Activated CD8-positive, alpha-beta T cell treated with anti-CD3 and anti-CD28 coated beads for 36 hours (primary cell): Measurements from ENCODE around the gene TBC1D22A. TPM values are rescaled to one million over a fixed set of nuclear protein-coding genes. Genes with fewer than 3 reads are reported as not detected.

Source experiments
- ATAC-seq: fragments of 200-7000 bp; cut with Tn5 transposase; one replicate; pipeline ENCODE4 v1.10.0; 2021; ENCODE audit warnings: mild to moderate bottlenecking, moderate library complexity
- CTCF ChIA-PET: fragments of 350-600 bp; sonication (Branson Sonifier 250); formaldehyde crosslinking; loops from one replicate; lab custom pipeline; 2021; ENCODE audit warnings: antibody characterized with exemption; lab: Charles Lee
- POLR2A ChIA-PET: fragments of 350-600 bp; sonication (Branson Sonifier 250); formaldehyde crosslinking; loops from one replicate; lab custom pipeline; 2021; ENCODE audit warnings: antibody characterized with exemption; lab: Charles Lee
- DNase-seq: peaks from one replicate; pipeline ENCODE4 v3.0.0-alpha.2; 2020
- H3K27ac Mint-ChIP-seq: one replicate; pipeline ENCODE4 v1.8.0; 2021; ENCODE audit warnings: mild to moderate bottlenecking, mixed read lengths
- H3K27me3 Mint-ChIP-seq: one replicate; pipeline ENCODE4 v1.8.0; 2021; ENCODE audit warnings: mixed read lengths
- H3K36me3 Mint-ChIP-seq: one replicate; pipeline ENCODE4 v1.8.0; 2021; ENCODE audit warnings: low read depth, mixed read lengths
- H3K4me1 Mint-ChIP-seq: one replicate; pipeline ENCODE4 v1.8.0; 2021; ENCODE audit warnings: low read depth, mixed read lengths
- H3K4me3 Mint-ChIP-seq: one replicate; pipeline ENCODE4 v1.8.0; 2021; ENCODE audit warnings: mild to moderate bottlenecking, moderate library complexity, mixed read lengths
- H3K9me3 Mint-ChIP-seq: one replicate; pipeline ENCODE4 v1.8.0; 2021; ENCODE audit warnings: mixed read lengths
- CTCF ChIP-seq: fragments of 200-600 bp; IDR thresholded peaks from one replicate; pipeline ENCODE4 v1.8.0; 2022; ENCODE audit warnings: antibody characterized with exemption, mild to moderate bottlenecking
- intact Hi-C: fragments of 100-400 bp; cut with micrococcal nuclease; formaldehyde crosslinking; loops from one replicate; pipeline ENCODE4 v1.10.0; 2022
- total RNA-seq, 2 experiments: library from RNA; stranded (reverse); gene quantifications; one replicate each; pipeline ENCODE4 v1.2.3, GENCODE V29; 2021

Gene TBC1D22A
- total RNA-seq, 2 experiments from 2014 or later: 41.0 to 42.8 TPM

GRCh38 chr22:47207387-47207786 is 444.9 kb downstream of the TBC1D22A start:
- ChIA-PET CTCF (no interaction called here), POLR2A (no interaction called here)
- no peaks in the 10 kb centered on the region for H3K4me1 Mint-ChIP-seq
- H3K9me3 Mint-ChIP-seq: no peaks in the 10 kb centered on the region
- no peak for TF ChIP-seq CTCF
- H3K4me3 Mint-ChIP-seq: no peak overlapping the region
- DNase-seq (no peak), ATAC-seq (no peak)
- intact Hi-C loops: no loop called here
- H3K27me3 Mint-ChIP-seq: no peaks in the 10 kb centered on the region
- no peak overlapping the region for H3K27ac Mint-ChIP-seq
- no peaks in the 10 kb centered on the region for H3K36me3 Mint-ChIP-seq

GRCh38 chr22:47207846-47208554 is 445.6 kb downstream of the TBC1D22A start:
- POLR2A ChIA-PET: no interaction called here
- DNase-seq: no peak
- intact Hi-C loops: no loop called here
- H3K36me3 Mint-ChIP-seq: no peaks in the 10 kb centered on the region
- CTCF ChIA-PET: no interaction called here
- no peaks in the 10 kb centered on the region for H3K4me1 Mint-ChIP-seq
- H3K27ac Mint-ChIP-seq: no peak overlapping the region
- no peaks in the 10 kb centered on the region for H3K27me3 Mint-ChIP-seq
- no peaks in the 10 kb centered on the region for H3K9me3 Mint-ChIP-seq
- no peak for ATAC-seq
- no peak for TF ChIP-seq CTCF
- no peak overlapping the region for H3K4me3 Mint-ChIP-seq

GRCh38 chr22:47208630-47209029 is 446.2 kb downstream of the TBC1D22A start:
- no peaks in the 10 kb centered on the region for H3K4me1 Mint-ChIP-seq
- intact Hi-C loops: no loop called here

GRCh38 chr22:47209040-47209514 is 446.6 kb downstream of the TBC1D22A start:
- no peaks in the 10 kb centered on the region for H3K9me3 Mint-ChIP-seq
- intact Hi-C loops: no loop called here
- ChIA-PET POLR2A (no interaction called here), CTCF (no interaction called here)
- no peak for ATAC-seq
- no peak overlapping the region for H3K27ac Mint-ChIP-seq
- no peaks in the 10 kb centered on the region for H3K4me1 Mint-ChIP-seq
- DNase-seq: no peak
- no peak for TF ChIP-seq CTCF
- H3K27me3 Mint-ChIP-seq: no peaks in the 10 kb centered on the region
- H3K4me3 Mint-ChIP-seq: no peak overlapping the region
- no peaks in the 10 kb centered on the region for H3K36me3 Mint-ChIP-seq

More at GRCh38 chr22:47208630-47209029, 446.2 kb downstream of the TBC1D22A start:
- CTCF ChIA-PET: no interaction called here
- TF ChIP-seq CTCF: no peak
- no peaks in the 10 kb centered on the region for H3K27me3 Mint-ChIP-seq
- ATAC-seq (no peak), DNase-seq (no peak)
- no peaks in the 10 kb centered on the region for H3K9me3 Mint-ChIP-seq
- POLR2A ChIA-PET: no interaction called here
- no peak overlapping the region for H3K4me3 Mint-ChIP-seq
- no peaks in the 10 kb centered on the region for H3K36me3 Mint-ChIP-seq
- no peak overlapping the region for H3K27ac Mint-ChIP-seq

GRCh38 chr22:47209547-47210023 is 447.1 kb downstream of the TBC1D22A start:
- ATAC-seq: no peak
- H3K9me3 Mint-ChIP-seq: no peaks in the 10 kb centered on the region
- H3K36me3 Mint-ChIP-seq: no peaks in the 10 kb centered on the region
- H3K4me3 Mint-ChIP-seq: no peak overlapping the region
- POLR2A ChIA-PET: no interaction called here
- CTCF ChIA-PET: no interaction called here
- H3K27me3 Mint-ChIP-seq: no peaks in the 10 kb centered on the region
- intact Hi-C loops: no loop called here
- no peak overlapping the region for H3K27ac Mint-ChIP-seq
- no peak for TF ChIP-seq CTCF
- DNase-seq: no peak
- no peaks in the 10 kb centered on the region for H3K4me1 Mint-ChIP-seq
